ENCODE data around the gene AMHR2.

Gene AMHR2

DNA sequence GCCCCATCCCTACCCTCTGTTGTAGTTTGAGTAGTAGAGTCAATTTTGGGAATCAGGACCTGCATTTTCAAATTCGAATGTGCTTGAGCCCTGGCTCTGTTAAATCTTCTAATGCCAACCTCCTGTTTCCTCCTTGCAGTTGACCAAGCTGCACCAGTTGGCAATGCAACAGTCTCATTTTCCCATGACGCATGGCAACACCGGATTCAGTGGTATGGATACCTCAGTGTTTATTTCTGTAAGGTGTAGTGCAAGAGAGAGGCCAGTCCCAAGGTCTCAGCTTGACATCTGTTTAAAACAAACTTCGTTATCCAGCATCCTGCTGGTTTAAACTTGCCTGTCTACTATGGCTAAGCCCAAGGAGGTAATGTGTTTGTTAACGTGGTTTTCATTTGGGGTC lies 43.4 kb downstream of the AMHR2 start:
- no peak for DNase-seq (ENCODE audit: low read depth)
- TF ChIP-seq, protein P1, sequence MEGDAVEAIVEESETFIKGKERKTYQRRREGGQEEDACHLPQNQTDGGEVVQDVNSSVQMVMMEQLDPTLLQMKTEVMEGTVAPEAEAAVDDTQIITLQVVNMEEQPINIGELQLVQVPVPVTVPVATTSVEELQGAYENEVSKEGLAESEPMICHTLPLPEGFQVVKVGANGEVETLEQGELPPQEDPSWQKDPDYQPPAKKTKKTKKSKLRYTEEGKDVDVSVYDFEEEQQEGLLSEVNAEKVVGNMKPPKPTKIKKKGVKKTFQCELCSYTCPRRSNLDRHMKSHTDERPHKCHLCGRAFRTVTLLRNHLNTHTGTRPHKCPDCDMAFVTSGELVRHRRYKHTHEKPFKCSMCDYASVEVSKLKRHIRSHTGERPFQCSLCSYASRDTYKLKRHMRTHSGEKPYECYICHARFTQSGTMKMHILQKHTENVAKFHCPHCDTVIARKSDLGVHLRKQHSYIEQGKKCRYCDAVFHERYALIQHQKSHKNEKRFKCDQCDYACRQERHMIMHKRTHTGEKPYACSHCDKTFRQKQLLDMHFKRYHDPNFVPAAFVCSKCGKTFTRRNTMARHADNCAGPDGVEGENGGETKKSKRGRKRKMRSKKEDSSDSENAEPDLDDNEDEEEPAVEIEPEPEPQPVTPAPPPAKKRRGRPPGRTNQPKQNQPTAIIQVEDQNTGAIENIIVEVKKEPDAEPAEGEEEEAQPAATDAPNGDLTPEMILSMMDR (conservative IDR thresholded peaks at IDR 0.05; ENCODE audit: low read depth, low read length): no peak
- H3K4me3 ChIP-seq (ENCODE audit: low read length): no peak overlapping the region

DNA sequence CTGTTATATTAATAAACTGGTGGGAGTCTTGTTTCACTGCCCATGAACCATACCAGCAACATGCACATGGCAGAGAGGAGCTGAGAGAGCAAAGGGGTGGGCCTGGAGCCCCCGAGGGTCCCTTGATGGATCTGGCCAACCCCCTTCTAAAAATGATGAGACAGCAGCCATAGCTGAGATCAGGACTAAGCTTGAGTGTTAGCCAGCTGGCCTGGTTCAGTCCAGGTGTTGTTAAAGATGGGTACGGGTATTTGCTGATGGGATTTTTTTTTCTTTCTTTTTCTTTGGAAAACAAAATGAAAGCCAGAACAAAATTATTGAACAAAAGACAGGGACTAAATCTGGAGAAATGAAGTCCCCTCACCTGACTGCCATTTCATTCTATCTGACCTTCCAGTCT lies 44.2 kb downstream of the AMHR2 start:
- H3K4me3 ChIP-seq (ENCODE audit: low read length): no peak overlapping the region
- TF ChIP-seq, protein P1 (conservative IDR thresholded peaks at IDR 0.05; ENCODE audit: low read depth, low read length): no peak
- DNase-seq (ENCODE audit: low read depth): no peak

DNA sequence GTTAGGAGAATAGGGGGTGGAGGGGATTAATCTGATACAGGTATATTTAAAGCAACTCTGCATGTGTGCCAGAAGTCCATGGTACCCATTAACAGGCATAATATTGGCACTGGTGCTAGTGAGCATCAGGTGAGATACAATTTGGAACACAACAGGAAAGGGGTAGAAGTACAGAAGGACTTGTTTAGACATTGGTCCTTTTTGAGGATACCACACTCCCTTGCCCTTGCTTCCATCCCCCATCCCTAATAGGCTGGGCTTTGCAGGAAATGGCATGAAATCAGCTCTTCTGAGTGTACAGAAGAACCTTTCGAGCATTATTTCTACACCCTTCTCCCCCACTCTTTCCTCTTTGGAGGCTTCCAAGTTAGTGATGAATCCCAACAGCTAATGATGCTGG lies 44.6 kb downstream of the AMHR2 start:
- TF ChIP-seq, protein P1 (conservative IDR thresholded peaks at IDR 0.05; ENCODE audit: low read depth, low read length): no peak

DNA sequence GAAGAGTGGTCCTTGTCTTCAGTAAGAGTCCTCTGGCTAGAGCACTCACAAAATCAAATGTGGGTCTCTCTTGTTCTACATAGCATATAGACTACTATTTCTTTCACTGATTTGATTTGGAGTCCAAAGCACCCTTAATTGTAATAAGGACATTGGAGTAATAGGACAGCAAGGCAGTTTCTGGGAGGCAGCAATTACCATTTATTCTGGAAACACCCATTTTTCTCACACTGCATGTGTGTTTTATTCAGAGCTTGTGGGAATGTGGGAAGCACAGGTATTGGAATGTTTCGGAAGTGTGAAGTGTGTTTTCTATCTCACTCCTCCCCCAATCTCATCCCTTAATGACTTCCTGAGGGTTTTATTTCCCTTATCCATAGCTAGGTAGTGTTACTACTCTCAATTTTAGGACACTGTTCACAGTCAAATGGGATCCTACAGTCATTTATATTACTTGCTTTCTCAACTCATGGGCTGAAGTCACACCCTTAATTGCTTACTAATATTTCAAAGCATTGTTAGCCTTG lies 48.5 kb downstream of the AMHR2 start:
- TF ChIP-seq, protein P1 (conservative IDR thresholded peaks at IDR 0.05; ENCODE audit: low read depth, low read length): no peak
- no peak for DNase-seq (ENCODE audit: low read depth)
- no peak overlapping the region for H3K4me3 ChIP-seq (ENCODE audit: low read length)

More for the DNA sequence above, 44.6 kb downstream of the AMHR2 start:
- no peak for DNase-seq (ENCODE audit: low read depth)
- H3K4me3 ChIP-seq (ENCODE audit: low read length): no peak overlapping the region

DNA sequence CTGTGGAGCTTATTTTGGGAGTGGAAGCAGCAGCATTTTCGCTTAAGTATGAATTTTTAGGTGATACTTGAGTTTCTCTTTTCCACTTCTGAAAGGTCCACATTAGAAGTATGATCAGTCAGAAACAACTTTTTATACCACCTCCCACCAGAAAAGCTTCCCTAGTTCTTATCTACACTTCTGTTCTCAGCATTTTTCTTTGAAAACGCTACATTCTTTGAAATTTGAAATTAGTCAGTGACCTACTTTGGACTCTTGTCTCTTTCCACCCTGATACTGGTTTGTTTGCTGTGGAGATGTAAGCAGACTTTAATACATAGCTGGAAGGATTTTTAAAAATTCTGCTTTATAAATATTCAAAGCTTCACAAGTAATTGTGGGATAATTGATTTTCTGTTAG lies 50.4 kb downstream of the AMHR2 start:
- no peak overlapping the region for H3K4me3 ChIP-seq (ENCODE audit: low read length)
- TF ChIP-seq, protein P1 (conservative IDR thresholded peaks at IDR 0.05; ENCODE audit: low read depth, low read length): no peak
- DNase-seq (ENCODE audit: low read depth): no peak

DNA sequence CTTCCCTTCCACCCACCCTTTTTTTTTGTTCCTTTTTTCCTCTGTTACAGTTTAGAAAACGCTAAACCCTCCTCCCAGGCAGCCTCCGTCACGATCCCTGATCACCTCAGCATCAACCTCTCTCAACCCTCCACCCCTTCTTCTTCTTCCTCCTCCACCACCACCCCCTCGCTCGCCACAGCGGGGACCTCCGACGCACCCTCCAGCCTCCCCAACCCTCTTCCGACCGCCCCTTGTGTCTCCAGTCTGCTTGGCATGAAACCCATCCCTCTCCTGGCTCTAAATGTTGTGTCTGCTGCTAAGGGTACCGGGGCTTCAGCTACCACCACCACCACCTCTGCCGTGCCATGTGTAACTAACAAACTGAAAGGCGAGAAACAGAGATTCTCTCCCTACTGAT lies 51.2 kb downstream of the AMHR2 start:
- no peak overlapping the region for H3K4me3 ChIP-seq (ENCODE audit: low read length)
- TF ChIP-seq, protein P1 (conservative IDR thresholded peaks at IDR 0.05; ENCODE audit: low read depth, low read length): no peak
- DNase-seq (ENCODE audit: low read depth): no peak

DNA sequence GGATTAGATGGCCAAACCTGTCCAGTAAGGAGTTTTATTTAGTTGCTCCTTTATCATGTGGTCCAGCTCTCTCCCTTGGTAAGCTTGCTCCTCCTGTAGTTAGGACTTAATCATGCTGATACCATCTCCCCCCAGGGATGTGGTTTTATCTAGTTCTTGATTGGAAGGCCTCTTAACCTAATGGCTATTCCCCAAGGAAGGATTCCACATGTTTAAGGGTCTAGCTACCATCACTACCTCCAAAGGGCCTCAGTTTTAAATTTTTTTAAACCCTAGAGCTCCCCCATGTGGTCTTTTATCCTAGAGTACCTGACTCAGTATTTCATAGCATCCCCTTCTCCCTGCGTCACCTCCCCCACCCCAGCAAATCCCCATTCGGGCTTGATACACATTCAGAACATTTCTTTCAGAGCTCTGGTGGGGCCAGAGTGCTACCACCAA lies 53.1 kb downstream of the AMHR2 start:
- DNase-seq (ENCODE audit: low read depth): no peak
- no peak overlapping the region for H3K4me3 ChIP-seq (ENCODE audit: low read length)
- TF ChIP-seq, protein P1 (conservative IDR thresholded peaks at IDR 0.05; ENCODE audit: low read depth, low read length): peak; percentile 38
